Neural cell (in vitro differentiated cells): ENCODE measurements around the gene HBG1.

Experiments used
- CTCF ChIP-seq: fragments of 450-650 bp; IDR thresholded peaks from 2 replicates; pipeline ENCODE4 v1.5.1; 2014; ENCODE audit warnings: antibody characterized with exemption, mild to moderate bottlenecking, moderate library complexity; ENCODE audit not compliant: poor library complexity, severe bottlenecking
- EP300 ChIP-seq: fragments of 450-650 bp; conservative IDR thresholded peaks from 2 replicates; pipeline ENCODE4 v1.6.1; 2014; ENCODE audit warnings: antibody characterized with exemption, mild to moderate bottlenecking, moderate library complexity; ENCODE audit not compliant: poor library complexity, severe bottlenecking
- EZH2 ChIP-seq: fragments of 200-600, 300-800 bp; shearing (Covaris generic), sonication (generic); IDR thresholded peaks from 2 replicates; pipeline ENCODE4 v1.6.1; 2014; ENCODE audit warnings: antibody characterized with exemption, low read length, borderline replicate concordance, mild to moderate bottlenecking; ENCODE audit not compliant: insufficient read depth, poor library complexity, severe bottlenecking
- MXI1 ChIP-seq: fragments of 450-650 bp; conservative IDR thresholded peaks from 2 replicates; pipeline ENCODE4 v1.6.1; 2014; ENCODE audit warnings: antibody characterized with exemption, mild to moderate bottlenecking; ENCODE audit not compliant: poor library complexity, severe bottlenecking
- POLR2AphosphoS5 ChIP-seq: IDR thresholded peaks from 2 replicates; pipeline ENCODE4 v1.6.1; 2012
- RAD21 ChIP-seq: fragments of 450-650 bp; conservative IDR thresholded peaks from 2 replicates; pipeline ENCODE4 v1.6.1; 2014; ENCODE audit warnings: antibody characterized with exemption, mild to moderate bottlenecking, moderate library complexity
- REST ChIP-seq: IDR thresholded peaks from 2 replicates; pipeline ENCODE4 v1.6.1; 2012; ENCODE audit warnings: borderline replicate concordance
- SMC3 ChIP-seq: fragments of 450-650 bp; conservative IDR thresholded peaks from 2 replicates; pipeline ENCODE4 v1.6.1; 2014; ENCODE audit warnings: antibody characterized with exemption, mild to moderate bottlenecking, moderate library complexity; ENCODE audit not compliant: poor library complexity
- TAF1 ChIP-seq: IDR thresholded peaks from 2 replicates; pipeline ENCODE4 v1.6.1; 2012; ENCODE audit warnings: low read depth

GRCh38 chr11:5223146-5223545 lies 26.5 kb downstream of the HBG1 start:
- TF ChIP-seq CTCF (no peak), RAD21 (no peak), POLR2AphosphoS5 (no peak), TAF1 (no peak), EZH2 (no peak), REST (no peak), MXI1 (no peak), EP300 (no peak), SMC3 (no peak)
